ENCODE measurements around the gene RNFT2. TPM values are rescaled to one million over a fixed set of nuclear protein-coding genes. Genes with fewer than 3 reads are reported as not detected.
A peak's percentile ranks its signal among the peaks of the same experiment; 100 is the strongest.

RNFT2 gene
- total RNA-seq, 2 donors from 2014 or later: 6.3 to 11.8 TPM

- Histone ChIP-seq H3K36me3 (peaks cover 5% of the 10 kb centered on the region), H3K9me3 (no peaks in the 10 kb centered on the region), H3K9ac (ENCODE audit: low read depth in 2 of 2, low read length in 2 of 2) (no peak overlapping the region), H3K27ac (no peak overlapping the region), H3K27me3 (no peaks in the 10 kb centered on the region), H3K4me1 (no peaks in the 10 kb centered on the region), H3K4me3 (no peak overlapping the region)
- intact Hi-C loops (cut with DNase I): loop anchor here (10.0 kb wide), 1 partner anchor 733 kb away; no protein-coding TSS in a partner anchor
- DNase-seq: peak; percentile 50
- no peak for TF ChIP-seq CTCF (IDR thresholded peaks at IDR 0.05)
Measured at GRCh38 chr12:116717466-116718437, 20.4 kb upstream of the RNFT2 start.

- Histone ChIP-seq H3K9me3 (no peaks in the 10 kb centered on the region), H3K4me1 (no peaks in the 10 kb centered on the region), H3K4me3 (no peak overlapping the region), H3K9ac (ENCODE audit: low read depth in 2 of 2, low read length in 2 of 2) (no peak overlapping the region), H3K27ac (no peak overlapping the region), H3K36me3 (peaks cover 5% of the 10 kb centered on the region), H3K27me3 (no peaks in the 10 kb centered on the region)
- no peak for TF ChIP-seq CTCF (IDR thresholded peaks at IDR 0.05)
- intact Hi-C loops (cut with DNase I): loop anchor here (10.0 kb wide), 1 partner anchor 734 kb away; no protein-coding TSS in a partner anchor
- DNase-seq: no peak
Measured at GRCh38 chr12:116718655-116719454, 19.3 kb upstream of the RNFT2 start.

- Histone ChIP-seq H3K4me1 (no peaks in the 10 kb centered on the region), H3K27ac (no peak overlapping the region), H3K27me3 (no peaks in the 10 kb centered on the region), H3K36me3 (peaks cover 5% of the 10 kb centered on the region), H3K4me3 (no peak overlapping the region), H3K9ac (ENCODE audit: low read depth in 2 of 2, low read length in 2 of 2) (no peak overlapping the region), H3K9me3 (no peaks in the 10 kb centered on the region)
- no peak for DNase-seq
- intact Hi-C loops (cut with DNase I): loop anchor here (10.0 kb wide), 1 partner anchor 735 kb away; no protein-coding TSS in a partner anchor
- TF ChIP-seq CTCF (IDR thresholded peaks at IDR 0.05): no peak
Measured at GRCh38 chr12:116719731-116720528, 18.2 kb upstream of the RNFT2 start.

GRCh38 chr12:116722245-116722644 is 15.9 kb upstream of the RNFT2 start:
- TF ChIP-seq CTCF (IDR thresholded peaks at IDR 0.05): no peak
- no peaks in the 10 kb centered on the region for H3K36me3 ChIP-seq

GRCh38 chr12:116726694-116727093 is 11.4 kb upstream of the RNFT2 start:
- Histone ChIP-seq H3K4me3 (no peak overlapping the region), H3K9me3 (no peaks in the 10 kb centered on the region), H3K27me3 (no peaks in the 10 kb centered on the region), H3K4me1 (no peaks in the 10 kb centered on the region), H3K27ac (no peak overlapping the region), H3K9ac (ENCODE audit: low read depth in 2 of 2, low read length in 2 of 2) (no peak overlapping the region), H3K36me3 (no peaks in the 10 kb centered on the region)
- no peak for TF ChIP-seq CTCF (IDR thresholded peaks at IDR 0.05)
- intact Hi-C loops (cut with DNase I): no loop called here
- DNase-seq: no peak

More at GRCh38 chr12:116722245-116722644, 15.9 kb upstream of the RNFT2 start:
- Histone ChIP-seq H3K27ac (no peak overlapping the region), H3K27me3 (no peaks in the 10 kb centered on the region), H3K9me3 (no peaks in the 10 kb centered on the region), H3K9ac (ENCODE audit: low read depth in 2 of 2, low read length in 2 of 2) (no peak overlapping the region), H3K4me3 (no peak overlapping the region), H3K4me1 (no peaks in the 10 kb centered on the region)
- intact Hi-C loops (cut with DNase I): no loop called here
- no peak for DNase-seq

All from colonic mucosa (tissue), 4 donors.